Fibroblast of upper back skin (primary cell): ENCODE measurements around the gene NLRP1.

Experiments
- DNase-seq: peaks from one replicate; pipeline ENCODE4 v3.0.0-alpha.2; 2013

Gene NLRP1

GRCh38 chr17:5584383-5585286, at the start of gene NLRP1:
TSS of gene NLRP1 (minus strand) at chr17:5584509. CDS start at chr17:5583957, 552 bp downstream.
- peak; percentile 90 for DNase-seq

GRCh38 chr17:5631958-5632590, 47.8 kb upstream of the NLRP1 start:
- peak; percentile 9 for DNase-seq

GRCh38 chr17:5630434-5630833, 46.1 kb upstream of the NLRP1 start:
- DNase-seq: peak; percentile 40

- DNase-seq: no peak
These were observed 44.8 kb upstream of the NLRP1 start for GRCh38 chr17:5629128-5629527.

GRCh38 chr17:5628262-5628661, 44.0 kb upstream of the NLRP1 start:
- no peak for DNase-seq

- no peak for DNase-seq
These were observed 39.9 kb upstream of the NLRP1 start for GRCh38 chr17:5624211-5624610.

- DNase-seq: no peak
These were observed 37.4 kb upstream of the NLRP1 start for GRCh38 chr17:5621729-5622128.

GRCh38 chr17:5621026-5621425, 36.7 kb upstream of the NLRP1 start:
- DNase-seq: no peak

GRCh38 chr17:5619088-5619740, 34.9 kb upstream of the NLRP1 start:
- DNase-seq: no peak

- no peak for DNase-seq
These were observed 34.2 kb upstream of the NLRP1 start for GRCh38 chr17:5618476-5618875.

GRCh38 chr17:5615476-5615875, 31.2 kb upstream of the NLRP1 start:
- no peak for DNase-seq

GRCh38 chr17:5610956-5611355, 26.6 kb upstream of the NLRP1 start:
- no peak for DNase-seq

GRCh38 chr17:5608399-5609112, 24.2 kb upstream of the NLRP1 start:
- no peak for DNase-seq

- DNase-seq: no peak
These were observed 23.6 kb upstream of the NLRP1 start for GRCh38 chr17:5607946-5608345.

GRCh38 chr17:5605452-5605851, 21.1 kb upstream of the NLRP1 start:
- no peak for DNase-seq

GRCh38 chr17:5600041-5600440, 15.7 kb upstream of the NLRP1 start:
- no peak for DNase-seq

- no peak for DNase-seq
These were observed 14.1 kb upstream of the NLRP1 start for GRCh38 chr17:5598457-5598856.

GRCh38 chr17:5596421-5596820, 12.1 kb upstream of the NLRP1 start:
- DNase-seq: no peak

GRCh38 chr17:5595831-5596230, 11.5 kb upstream of the NLRP1 start:
- no peak for DNase-seq

GRCh38 chr17:5592382-5592781, 8.1 kb upstream of the NLRP1 start:
- peak; percentile 45 for DNase-seq

- DNase-seq: no peak
These were observed 7.7 kb upstream of the NLRP1 start for GRCh38 chr17:5591966-5592365.

GRCh38 chr17:5588584-5588983, 4.3 kb upstream of the NLRP1 start:
- DNase-seq: no peak

- DNase-seq: peak; percentile 80
These were observed 3.2 kb upstream of the NLRP1 start for GRCh38 chr17:5587438-5588032.
